ENCODE measurements around the gene TEDC1.

TEDC1 gene

GRCh38 chr14:105490572-105491365 is at the start of gene TEDC1:
TSS of gene TEDC1 (plus strand) at chr14:105491246. CDS start at chr14:105491376, 130 bp downstream.
- DNase-seq (ENCODE audit: low read depth in 1 of 2, low spot score in 1 of 2), result peak; percentile 94 to 98

GRCh38 chr14:105442125-105442524 is 48.9 kb upstream of the TEDC1 start:
- no peak for DNase-seq (ENCODE audit: low read depth in 1 of 2, low spot score in 1 of 2)

DNA sequence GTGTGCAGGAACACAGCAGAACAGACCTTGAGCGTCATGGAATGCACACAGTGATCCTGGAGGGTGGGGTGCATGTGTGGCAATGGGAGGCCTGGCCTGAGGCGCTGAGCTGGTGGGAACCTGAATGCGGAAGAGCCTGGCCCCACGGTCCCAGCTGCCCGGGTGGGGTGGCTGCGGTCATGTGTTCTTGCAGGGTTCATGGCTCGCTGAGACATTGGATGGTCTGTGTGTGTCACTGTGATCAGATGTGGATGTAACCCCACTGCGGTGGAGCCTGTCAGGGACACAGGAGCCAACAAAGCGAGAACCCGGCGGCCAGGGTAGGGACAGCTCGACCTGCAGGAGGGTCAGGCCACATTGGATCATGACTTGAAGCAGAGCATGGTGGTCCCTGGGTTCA is 48.2 kb upstream of the TEDC1 start:
- no peak for DNase-seq (ENCODE audit: low read depth in 1 of 2, low spot score in 1 of 2)

DNA sequence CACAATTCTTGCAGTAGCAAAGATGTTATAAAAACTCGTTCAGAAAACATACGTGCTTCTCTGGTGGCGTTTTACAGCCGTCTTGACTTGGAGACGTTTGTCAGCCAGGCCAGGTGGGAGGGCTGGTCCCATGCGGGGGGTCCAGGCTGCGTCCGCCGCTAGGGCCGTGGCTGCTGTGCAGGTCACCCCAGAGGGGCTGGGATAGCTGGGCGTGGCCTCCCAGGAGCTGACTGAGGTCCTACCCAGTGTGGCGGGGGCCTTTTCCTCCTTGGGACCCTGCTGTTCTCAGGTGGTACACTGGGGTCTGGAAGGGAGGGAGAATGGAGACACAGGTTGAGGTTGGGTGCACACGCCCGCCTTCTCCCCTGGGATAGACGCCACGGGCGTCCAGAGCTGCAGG is 46.2 kb upstream of the TEDC1 start:
- no peak for DNase-seq (ENCODE audit: low read depth in 1 of 2, low spot score in 1 of 2)

DNA sequence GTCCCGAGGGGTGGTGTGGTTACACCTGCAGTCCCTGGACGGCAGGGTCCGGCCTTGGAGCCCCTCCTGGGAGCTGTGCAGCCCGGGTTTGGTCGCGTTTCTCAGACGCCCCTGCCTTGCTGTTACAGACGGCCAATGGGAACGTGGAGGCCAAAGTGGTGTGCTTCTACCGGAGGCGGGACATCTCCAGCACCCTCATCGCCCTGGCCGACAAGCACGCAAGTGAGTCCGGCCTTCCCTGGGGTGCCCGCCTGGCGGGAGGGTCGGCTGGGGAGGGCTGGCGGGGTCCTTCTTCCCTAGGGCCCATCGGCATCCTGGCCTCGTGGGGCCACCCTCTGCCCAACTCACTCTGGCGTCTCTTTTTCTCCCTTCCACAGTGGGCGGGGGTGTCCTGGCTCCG is 45.8 kb upstream of the TEDC1 start:
- no peak for DNase-seq (ENCODE audit: low read depth in 1 of 2, low spot score in 1 of 2)

DNA sequence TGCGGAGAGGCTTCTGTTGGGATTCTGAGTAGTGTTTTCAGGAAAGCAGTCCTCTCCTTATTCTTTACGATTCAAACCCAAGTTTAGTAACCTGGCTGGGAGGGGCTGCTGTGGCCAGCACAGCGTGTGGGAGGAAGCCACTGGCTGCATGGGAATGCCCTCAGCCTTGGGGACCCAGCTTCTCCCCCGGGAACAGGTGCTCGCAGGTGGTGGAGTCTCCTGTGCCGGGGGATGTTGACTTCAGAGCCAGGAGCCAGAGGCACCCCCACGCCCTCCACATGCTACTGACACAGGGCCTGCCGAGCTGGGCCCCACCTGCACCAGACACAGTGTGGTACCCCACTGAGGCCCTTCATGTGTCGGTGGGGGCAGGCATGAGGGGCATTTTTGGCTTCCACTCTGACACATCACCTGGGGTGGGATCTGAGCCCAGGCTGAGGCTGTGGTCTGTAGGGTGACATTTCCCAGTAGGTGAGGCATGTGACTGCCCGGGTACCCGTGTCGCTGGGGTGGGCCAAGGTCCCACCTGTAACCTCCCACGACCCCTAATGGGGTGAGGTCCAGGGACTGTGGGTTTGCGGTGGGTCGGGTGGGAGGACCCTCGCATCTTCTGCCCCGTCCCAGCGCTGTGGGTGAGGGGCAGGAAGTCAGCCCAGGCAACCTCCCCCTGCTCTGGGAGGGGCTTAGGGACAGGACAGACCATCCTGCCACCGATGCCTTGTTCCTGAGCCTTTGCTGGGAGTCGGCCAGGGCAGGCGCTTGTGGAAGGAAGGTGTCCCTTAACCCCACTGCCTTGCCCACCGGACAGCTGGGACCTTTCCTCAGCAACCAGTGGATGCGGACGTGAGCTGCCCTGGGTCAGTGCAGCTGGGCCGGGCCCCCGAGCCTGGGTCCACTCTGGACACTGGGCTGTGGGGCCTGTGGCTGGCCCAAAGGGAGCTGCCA is 44.9 kb upstream of the TEDC1 start:
- DNase-seq (ENCODE audit: low read depth in 1 of 2, low spot score in 1 of 2), result no peak

GRCh38 chr14:105446971-105447370 is 44.1 kb upstream of the TEDC1 start:
- no peak for DNase-seq (ENCODE audit: low read depth in 1 of 2, low spot score in 1 of 2)

- no peak for DNase-seq (ENCODE audit: low read depth in 1 of 2, low spot score in 1 of 2)
Observed at GRCh38 chr14:105447651-105448640, 43.1 kb upstream of the TEDC1 start.

DNA sequence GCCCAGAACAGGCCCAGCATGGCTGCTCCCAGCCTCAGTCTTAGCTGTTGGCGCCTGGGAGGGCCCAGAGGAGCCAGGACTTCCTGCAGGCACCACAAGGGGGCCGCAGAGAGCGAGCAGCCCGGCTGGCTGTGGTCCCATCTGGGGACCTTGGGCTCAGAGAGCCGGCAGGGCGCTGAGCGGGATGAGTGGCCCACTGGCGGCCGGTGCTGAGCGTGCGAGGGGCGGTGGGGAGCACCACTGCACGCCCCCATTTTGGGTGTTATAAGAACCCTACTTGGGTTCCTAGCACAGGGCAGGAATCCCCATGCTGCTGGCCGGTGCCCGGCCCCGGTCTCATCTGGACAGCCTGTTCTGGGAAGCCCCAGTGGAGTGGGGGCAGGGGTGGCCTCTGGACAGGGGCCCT is 42.3 kb upstream of the TEDC1 start:
- DNase-seq (ENCODE audit: low read depth in 1 of 2, low spot score in 1 of 2), result peak; percentile 37 to 39

DNA sequence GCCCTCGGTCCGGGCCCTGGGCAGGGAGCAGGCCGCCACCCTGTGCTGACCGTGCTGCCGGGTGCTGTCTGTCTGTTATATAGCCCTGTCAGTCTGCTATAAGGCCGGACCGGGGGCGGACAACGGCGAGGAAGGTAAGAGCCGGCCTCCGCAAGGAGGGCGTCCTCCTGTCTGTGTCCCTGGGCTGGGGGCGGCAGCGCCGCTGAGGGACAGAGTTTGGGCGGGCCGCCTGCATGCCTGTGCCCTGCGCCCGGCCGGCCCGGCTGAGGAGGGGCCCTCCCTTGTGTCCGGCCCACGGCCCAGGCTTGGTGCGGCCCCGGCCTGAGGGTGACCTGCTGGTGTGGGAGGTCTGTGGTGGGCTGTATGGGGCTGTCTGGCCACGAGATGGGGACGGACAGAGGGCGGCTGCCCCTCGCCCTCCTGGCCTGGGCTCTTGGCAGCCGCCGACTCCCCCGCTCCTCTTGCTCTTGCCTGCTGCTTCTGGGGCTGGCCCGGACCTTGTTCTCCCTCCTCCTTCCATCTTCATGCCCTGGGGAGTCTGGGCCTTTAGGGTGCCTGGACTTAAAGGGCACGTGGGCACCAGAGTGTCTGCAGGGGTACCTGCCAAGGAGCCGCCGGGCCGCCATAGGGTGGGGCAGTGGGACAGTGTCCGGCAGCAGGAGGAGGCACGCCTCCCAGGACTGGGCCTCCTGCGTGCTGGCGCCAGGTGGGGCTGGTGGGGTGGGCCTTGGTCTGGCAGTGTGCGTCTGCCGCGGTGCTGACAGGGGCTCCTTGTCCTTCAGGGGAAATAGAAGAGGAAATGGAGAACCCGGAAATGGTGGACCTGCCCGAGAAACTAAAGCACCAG is 41.5 kb upstream of the TEDC1 start:
- no peak for DNase-seq (ENCODE audit: low read depth in 1 of 2, low spot score in 1 of 2)

- no peak for DNase-seq (ENCODE audit: low read depth in 1 of 2, low spot score in 1 of 2)
Observed at GRCh38 chr14:105450123-105450505, 40.9 kb upstream of the TEDC1 start.

DNA sequence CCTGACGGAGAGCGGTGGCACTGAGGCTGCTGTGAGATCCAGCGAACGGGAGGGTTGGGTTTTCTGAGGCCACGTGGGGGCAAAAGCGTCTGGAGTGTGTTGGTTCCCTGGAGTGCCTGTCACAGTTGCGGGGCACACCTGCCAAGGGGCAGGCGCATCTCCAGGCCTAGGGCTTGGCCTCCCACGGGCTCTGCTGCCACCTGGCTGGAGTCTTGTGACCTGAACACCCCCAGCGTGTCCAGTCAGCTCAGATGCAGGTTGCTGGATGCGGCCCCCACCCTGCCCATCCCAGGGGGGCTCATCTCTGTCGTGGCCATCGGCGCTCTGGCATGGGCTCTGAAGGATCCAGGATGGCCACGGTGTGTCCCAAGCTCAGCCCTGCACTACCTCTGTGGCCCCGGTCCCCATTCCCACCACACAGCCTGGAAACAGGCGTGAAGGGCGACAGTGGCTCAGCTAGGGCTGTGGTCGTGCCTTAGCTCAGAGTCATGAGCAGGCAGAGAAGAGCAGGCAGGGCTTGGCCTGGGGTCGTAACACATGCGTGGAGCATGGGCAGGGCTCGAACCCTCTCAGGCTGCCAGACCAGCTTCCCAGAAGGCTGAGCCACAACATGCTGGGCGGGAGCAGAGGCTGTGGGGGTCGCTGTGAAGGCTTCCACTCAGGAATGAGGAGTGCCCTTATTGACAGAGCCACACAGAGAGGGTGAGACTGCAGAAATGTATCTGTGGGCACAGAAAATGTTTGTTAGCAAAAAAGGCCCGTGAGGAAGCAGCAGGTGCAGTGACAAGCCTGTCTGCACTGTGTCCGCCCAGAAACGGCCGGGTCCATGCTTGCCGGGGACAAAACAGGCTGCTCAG is 40.0 kb upstream of the TEDC1 start:
- no peak for DNase-seq (ENCODE audit: low read depth in 1 of 2, low spot score in 1 of 2)

- no peak for DNase-seq (ENCODE audit: low read depth in 1 of 2, low spot score in 1 of 2)
Observed at GRCh38 chr14:105452963-105453362, 38.1 kb upstream of the TEDC1 start.

- no peak for DNase-seq (ENCODE audit: low read depth in 1 of 2, low spot score in 1 of 2)
Observed at GRCh38 chr14:105453847-105454246, 37.2 kb upstream of the TEDC1 start.

GRCh38 chr14:105455086-105455640 is 35.9 kb upstream of the TEDC1 start:
- DNase-seq (ENCODE audit: low read depth in 1 of 2, low spot score in 1 of 2), result no peak

DNA sequence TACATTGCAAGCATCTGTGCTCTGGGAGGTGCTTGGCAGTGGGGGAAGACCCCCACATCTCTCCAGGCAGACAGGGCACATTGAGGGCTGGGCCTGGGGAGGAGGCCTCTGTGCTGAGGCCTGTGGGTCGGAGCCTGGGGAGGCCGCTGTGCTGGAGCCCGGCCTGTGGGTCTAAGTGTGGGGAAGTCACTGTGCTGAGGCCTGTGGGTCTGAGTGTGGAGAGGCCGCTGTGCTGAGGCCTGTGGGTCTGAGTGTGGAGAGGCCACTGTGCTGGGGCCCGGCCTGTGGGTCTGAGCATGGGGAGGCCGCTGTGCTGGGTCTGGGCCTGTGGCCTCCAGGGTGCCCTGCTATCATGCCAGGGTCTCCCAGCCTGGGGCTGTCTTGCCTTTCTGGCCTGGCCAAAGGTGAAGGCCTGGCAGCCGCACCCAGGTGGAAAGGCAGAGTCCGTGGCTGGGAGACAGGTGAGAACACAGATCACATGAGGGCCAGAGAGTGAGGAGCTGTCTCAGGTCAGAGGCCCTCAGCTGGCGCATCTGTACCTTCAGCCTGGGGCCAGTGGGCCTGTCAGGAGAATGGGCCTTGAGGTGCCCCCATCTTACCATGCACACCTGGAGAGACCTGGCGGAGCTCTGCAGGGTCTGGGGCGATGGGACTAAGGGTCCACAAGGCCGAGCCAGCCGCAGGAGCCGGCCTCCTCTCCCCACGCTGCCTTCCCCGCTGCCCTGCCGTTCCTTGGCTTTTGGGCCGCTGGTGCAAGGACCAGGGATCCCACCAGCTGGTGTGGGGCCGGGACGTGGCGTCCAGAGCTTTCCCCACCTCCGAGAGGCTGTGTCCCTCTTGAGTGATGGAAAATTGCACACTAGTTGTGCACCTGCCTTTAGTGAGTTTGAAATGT is 35.0 kb upstream of the TEDC1 start:
- no peak for DNase-seq (ENCODE audit: low read depth in 1 of 2, low spot score in 1 of 2)

DNA sequence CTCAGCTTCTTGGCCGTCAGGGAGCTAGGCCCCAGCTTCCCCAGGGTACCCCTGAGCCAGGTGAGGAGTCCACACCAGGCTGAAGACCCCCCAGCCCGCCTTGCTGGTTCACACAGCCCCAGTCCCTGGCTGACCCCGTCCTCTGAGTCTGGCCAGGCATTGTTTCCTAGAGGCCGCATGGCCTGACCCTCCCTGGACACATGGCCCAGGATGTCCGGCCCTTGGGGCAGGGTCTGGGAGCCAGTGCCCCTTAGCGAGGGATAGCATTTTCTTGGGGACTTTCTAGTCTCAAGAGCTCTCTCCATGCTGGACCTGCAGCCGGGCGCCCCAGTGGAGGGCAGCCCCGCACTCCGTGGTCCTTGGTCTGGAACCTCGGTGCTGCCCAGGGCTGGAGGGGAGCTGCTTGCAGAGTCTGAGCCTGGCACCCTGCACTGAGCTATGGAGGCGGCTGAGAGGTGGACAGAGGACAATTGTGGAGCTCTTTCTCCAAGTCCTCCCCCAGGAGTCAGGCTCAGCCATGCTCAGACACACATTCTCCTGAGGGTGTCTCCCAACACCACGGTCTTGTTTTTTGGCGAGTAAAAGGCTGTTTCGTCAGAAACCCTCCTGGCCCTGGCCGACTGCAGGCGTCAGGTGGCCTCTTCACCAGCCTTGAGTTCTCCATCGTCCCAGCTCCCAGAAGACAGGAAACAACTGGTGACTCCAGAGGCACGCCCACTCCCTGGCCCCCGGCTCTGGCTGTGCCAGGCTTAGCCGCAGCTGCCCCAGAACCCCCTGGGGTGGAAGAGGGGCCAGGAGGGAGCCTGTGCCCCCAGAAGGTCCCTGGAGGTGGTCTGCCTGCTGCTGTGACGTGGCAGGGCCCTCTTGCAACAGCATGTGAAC is 34.1 kb upstream of the TEDC1 start:
- no peak for DNase-seq (ENCODE audit: low read depth in 1 of 2, low spot score in 1 of 2)
